HepG2 (cell line): ENCODE data around the gene AKAP12. TPM values are rescaled to one million over a fixed set of nuclear protein-coding genes. Genes with fewer than 3 reads are reported as not detected.

Source experiments
- ESRRA ChIP-seq: sonication (generic); formaldehyde crosslinking; IDR thresholded peaks from 2 replicates; pipeline ENCODE4 v1.5.1; 2020; ENCODE audit warnings: mild to moderate bottlenecking, low read depth, missing genetic modification reagents
- LCORL ChIP-seq, 2 experiments: fragments of 450-650 bp in 1 of 2; sonication (generic) in 1 of 2; formaldehyde crosslinking in 1 of 2; IDR thresholded peaks; 2 replicates each; pipeline versions ENCODE4 v1.5.0 to v1.6.1; 2017 to 2020; ENCODE audit warnings: antibody characterized with exemption in 1 of 2, missing genetic modification reagents in 1 of 2
- PHF8 ChIP-seq: sonication (generic); formaldehyde crosslinking; IDR thresholded peaks from 2 replicates; pipeline ENCODE4 v1.5.0; 2020; ENCODE audit warnings: missing genetic modification reagents
- RXRA ChIP-seq: sonication (generic); formaldehyde crosslinking; IDR thresholded peaks from 2 replicates; pipeline ENCODE4 v1.5.1; 2020; ENCODE audit warnings: missing genetic modification reagents
- SP140L ChIP-seq: sonication (generic); formaldehyde crosslinking; IDR thresholded peaks from 2 replicates; pipeline ENCODE4 v1.4.0; 2020; ENCODE audit warnings: missing genetic modification reagents, borderline replicate concordance
- ZFX ChIP-seq: sonication (generic); formaldehyde crosslinking; IDR thresholded peaks from 2 replicates; pipeline ENCODE4 v1.4.0; 2020; ENCODE audit warnings: mild to moderate bottlenecking, low read depth, missing genetic modification reagents, moderate library complexity
- ZNF879 ChIP-seq: sonication (generic); formaldehyde crosslinking; IDR thresholded peaks from 2 replicates; pipeline ENCODE4 v1.8.1; 2023; ENCODE audit warnings: missing genetic modification reagents
- polyA plus RNA-seq, 8 experiments: library from polyadenylated mRNA; depleted of rRNA in 3 of 8; stranded (reverse) in 7 of 8; unstranded in 1 of 8; fragments of >200 nt; fragmentation: Illumina TruSeq in 4 of 8; extraction: Trizol in 4 of 8; gene quantifications; 2 replicates each; pipeline versions ENCODE4 v1.2.1 to v1.2.3, GENCODE V29; 2011 to 2016; ENCODE audit warnings: low read depth in 4 of 8, missing spikeins in 1 of 8, mixed read lengths in 1 of 8; ENCODE audit not compliant: insufficient read depth in 1 of 8
- total RNA-seq, 5 experiments: library from RNA; depleted of rRNA; stranded (reverse); fragments of >200 nt; fragmentation: Illumina TruSeq; extraction: Trizol; gene quantifications; 2 replicates each; pipeline ENCODE4 v1.2.3, GENCODE V29; 2016; ENCODE audit warnings: low read depth in 1 of 5
- TF ChIP-seq, protein P1 (sequence below): sonication (generic); formaldehyde crosslinking; IDR thresholded peaks from 2 replicates; pipeline ENCODE4 v1.5.0; 2020; ENCODE audit warnings: mild to moderate bottlenecking, missing genetic modification reagents, borderline replicate concordance
- TF ChIP-seq, protein P2 (sequence below): IDR thresholded peaks from 2 replicates; pipeline ENCODE4 v1.6.1; 2012; ENCODE audit warnings: low read depth, low read length, improper control_type of control experiment
- TF ChIP-seq, protein P3 (sequence below): sonication (generic); formaldehyde crosslinking; IDR thresholded peaks from 2 replicates; pipeline ENCODE4 v1.5.1; 2020; ENCODE audit warnings: missing genetic modification reagents, mild to moderate bottlenecking, borderline replicate concordance
- TF ChIP-seq, protein P4 (sequence below): IDR thresholded peaks from 2 replicates; pipeline ENCODE4 v1.6.1; 2016; ENCODE audit warnings: mild to moderate bottlenecking, missing biosample characterization, missing genetic modification reagents
- TF ChIP-seq, protein P5 (sequence below), 2 experiments: sonication (generic) in 1 of 2; formaldehyde crosslinking in 1 of 2; IDR thresholded peaks; 2 replicates each; pipeline versions ENCODE4 v1.4.0 to v1.6.1; 2016 to 2020; ENCODE audit warnings: borderline replicate concordance in 1 of 2, low read depth in 1 of 2, mild to moderate bottlenecking in 1 of 2, missing genetic modification reagents in 1 of 2
- TF ChIP-seq, protein P6 (sequence below): sonication (generic); formaldehyde crosslinking; IDR thresholded peaks from 2 replicates; pipeline ENCODE4 v1.5.1; 2020; ENCODE audit warnings: mild to moderate bottlenecking, missing genetic modification reagents, moderate library complexity

Gene AKAP12
- total and polyA plus RNA-seq, 2 of the 13 experiments (the other 11 are each of a cell fraction or from before 2014, with no cell fraction given) = 10.6 to 19.0 TPM

DNA sequence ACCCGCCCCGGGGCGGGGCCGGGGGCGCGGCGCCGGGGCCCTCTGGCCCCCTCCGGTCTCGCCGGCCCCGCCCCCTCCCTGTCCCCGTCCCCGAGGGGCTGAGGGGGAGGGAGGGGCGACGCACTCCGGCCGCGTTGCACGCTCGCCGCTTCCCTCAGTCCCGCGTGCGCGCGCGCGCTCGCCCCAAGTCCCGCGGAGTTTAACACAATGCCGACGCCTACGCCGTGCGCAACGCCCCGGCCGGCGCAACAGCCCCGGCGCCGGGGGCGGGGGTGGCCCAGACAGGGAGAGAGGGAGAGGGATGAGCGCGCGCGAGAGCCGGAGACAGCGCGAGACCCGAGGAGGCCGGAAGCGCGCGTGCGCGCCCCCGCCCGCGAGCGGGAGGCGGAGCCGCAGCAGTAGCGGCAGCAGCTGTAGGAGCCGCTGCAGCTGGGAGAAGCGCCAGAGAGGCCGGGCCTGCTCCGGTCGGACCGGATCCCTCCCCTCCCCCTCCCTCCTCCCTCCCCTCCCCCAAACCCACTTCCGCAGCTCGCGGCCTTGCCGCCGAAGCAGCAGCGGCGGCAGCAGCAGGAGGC, 150.6 kb downstream of the AKAP12 start (continued):
- TF ChIP-seq, protein P1, sequence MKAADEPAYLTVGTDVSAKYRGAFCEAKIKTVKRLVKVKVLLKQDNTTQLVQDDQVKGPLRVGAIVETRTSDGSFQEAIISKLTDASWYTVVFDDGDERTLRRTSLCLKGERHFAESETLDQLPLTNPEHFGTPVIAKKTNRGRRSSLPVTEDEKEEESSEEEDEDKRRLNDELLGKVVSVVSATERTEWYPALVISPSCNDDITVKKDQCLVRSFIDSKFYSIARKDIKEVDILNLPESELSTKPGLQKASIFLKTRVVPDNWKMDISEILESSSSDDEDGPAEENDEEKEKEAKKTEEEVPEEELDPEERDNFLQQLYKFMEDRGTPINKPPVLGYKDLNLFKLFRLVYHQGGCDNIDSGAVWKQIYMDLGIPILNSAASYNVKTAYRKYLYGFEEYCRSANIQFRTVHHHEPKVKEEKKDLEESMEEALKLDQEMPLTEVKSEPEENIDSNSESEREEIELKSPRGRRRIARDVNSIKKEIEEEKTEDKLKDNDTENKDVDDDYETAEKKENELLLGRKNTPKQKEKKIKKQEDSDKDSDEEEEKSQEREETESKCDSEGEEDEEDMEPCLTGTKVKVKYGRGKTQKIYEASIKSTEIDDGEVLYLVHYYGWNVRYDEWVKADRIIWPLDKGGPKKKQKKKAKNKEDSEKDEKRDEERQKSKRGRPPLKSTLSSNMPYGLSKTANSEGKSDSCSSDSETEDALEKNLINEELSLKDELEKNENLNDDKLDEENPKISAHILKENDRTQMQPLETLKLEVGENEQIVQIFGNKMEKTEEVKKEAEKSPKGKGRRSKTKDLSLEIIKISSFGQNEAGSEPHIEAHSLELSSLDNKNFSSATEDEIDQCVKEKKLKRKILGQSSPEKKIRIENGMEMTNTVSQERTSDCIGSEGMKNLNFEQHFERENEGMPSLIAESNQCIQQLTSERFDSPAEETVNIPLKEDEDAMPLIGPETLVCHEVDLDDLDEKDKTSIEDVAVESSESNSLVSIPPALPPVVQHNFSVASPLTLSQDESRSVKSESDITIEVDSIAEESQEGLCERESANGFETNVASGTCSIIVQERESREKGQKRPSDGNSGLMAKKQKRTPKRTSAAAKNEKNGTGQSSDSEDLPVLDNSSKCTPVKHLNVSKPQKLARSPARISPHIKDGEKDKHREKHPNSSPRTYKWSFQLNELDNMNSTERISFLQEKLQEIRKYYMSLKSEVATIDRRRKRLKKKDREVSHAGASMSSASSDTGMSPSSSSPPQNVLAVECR = peak; percentile 71; the same call in 1 of the 2 replicates
- no peak for TF ChIP-seq ESRRA (CRISPR knock-in tag)
- TF ChIP-seq LCORL (IDR thresholded peaks at IDR 0.05) = no peak
- TF ChIP-seq LCORL (CRISPR knock-in tag; IDR thresholded peaks at IDR 0.05) = peak; percentile 18; the same call in 1 of the 2 replicates
- TF ChIP-seq RXRA (CRISPR knock-in tag) = peak; percentile 31; the same call in 1 of the 2 replicates
- TF ChIP-seq ZNF879 = no peak
- TF ChIP-seq, protein P2, sequence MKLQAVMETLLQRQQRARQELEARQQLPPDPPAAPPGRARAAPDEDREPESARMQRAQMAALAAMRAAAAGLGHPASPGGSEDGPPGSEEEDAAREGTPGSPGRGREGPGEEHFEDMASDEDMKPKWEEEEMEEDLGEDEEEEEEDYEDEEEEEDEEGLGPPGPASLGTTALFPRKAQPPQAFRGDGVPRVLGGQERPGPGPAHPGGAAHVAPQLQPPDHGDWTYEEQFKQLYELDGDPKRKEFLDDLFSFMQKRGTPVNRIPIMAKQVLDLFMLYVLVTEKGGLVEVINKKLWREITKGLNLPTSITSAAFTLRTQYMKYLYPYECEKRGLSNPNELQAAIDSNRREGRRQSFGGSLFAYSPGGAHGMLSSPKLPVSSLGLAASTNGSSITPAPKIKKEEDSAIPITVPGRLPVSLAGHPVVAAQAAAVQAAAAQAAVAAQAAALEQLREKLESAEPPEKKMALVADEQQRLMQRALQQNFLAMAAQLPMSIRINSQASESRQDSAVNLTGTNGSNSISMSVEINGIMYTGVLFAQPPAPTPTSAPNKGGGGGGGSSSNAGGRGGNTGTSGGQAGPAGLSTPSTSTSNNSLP = no peak
- TF ChIP-seq, protein P3, sequence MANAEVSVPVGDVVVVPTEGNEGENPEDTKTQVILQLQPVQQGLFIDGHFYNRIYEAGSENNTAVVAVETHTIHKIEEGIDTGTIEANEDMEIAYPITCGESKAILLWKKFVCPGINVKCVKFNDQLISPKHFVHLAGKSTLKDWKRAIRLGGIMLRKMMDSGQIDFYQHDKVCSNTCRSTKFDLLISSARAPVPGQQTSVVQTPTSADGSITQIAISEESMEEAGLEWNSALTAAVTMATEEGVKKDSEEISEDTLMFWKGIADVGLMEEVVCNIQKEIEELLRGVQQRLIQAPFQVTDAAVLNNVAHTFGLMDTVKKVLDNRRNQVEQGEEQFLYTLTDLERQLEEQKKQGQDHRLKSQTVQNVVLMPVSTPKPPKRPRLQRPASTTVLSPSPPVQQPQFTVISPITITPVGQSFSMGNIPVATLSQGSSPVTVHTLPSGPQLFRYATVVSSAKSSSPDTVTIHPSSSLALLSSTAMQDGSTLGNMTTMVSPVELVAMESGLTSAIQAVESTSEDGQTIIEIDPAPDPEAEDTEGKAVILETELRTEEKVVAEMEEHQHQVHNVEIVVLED (CRISPR knock-in tag) = peak; percentile 98
- peak; percentile 73 for TF ChIP-seq ZFX (CRISPR knock-in tag)
- TF ChIP-seq, protein P4, sequence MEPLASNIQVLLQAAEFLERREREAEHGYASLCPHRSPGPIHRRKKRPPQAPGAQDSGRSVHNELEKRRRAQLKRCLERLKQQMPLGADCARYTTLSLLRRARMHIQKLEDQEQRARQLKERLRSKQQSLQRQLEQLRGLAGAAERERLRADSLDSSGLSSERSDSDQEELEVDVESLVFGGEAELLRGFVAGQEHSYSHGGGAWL (CRISPR knock-in tag) = peak; percentile 58
- TF ChIP-seq PHF8 (CRISPR knock-in tag) = peak; percentile 58
- TF ChIP-seq, protein P5, sequence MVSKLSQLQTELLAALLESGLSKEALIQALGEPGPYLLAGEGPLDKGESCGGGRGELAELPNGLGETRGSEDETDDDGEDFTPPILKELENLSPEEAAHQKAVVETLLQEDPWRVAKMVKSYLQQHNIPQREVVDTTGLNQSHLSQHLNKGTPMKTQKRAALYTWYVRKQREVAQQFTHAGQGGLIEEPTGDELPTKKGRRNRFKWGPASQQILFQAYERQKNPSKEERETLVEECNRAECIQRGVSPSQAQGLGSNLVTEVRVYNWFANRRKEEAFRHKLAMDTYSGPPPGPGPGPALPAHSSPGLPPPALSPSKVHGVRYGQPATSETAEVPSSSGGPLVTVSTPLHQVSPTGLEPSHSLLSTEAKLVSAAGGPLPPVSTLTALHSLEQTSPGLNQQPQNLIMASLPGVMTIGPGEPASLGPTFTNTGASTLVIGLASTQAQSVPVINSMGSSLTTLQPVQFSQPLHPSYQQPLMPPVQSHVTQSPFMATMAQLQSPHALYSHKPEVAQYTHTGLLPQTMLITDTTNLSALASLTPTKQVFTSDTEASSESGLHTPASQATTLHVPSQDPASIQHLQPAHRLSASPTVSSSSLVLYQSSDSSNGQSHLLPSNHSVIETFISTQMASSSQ (IDR thresholded peaks at IDR 0.05; ENCODE audit: low read depth) = no peak; the same call in 1 of the 2 replicates
- TF ChIP-seq, protein P5 (CRISPR knock-in tag; IDR thresholded peaks at IDR 0.05; ENCODE audit: borderline replicate concordance) = peak; percentile 67; the same call in 1 of the 2 replicates
- 0 out of 2 replicates have a peak, but pooled peaks have one; percentile 22 for TF ChIP-seq SP140L (CRISPR knock-in tag)
- TF ChIP-seq, protein P6, sequence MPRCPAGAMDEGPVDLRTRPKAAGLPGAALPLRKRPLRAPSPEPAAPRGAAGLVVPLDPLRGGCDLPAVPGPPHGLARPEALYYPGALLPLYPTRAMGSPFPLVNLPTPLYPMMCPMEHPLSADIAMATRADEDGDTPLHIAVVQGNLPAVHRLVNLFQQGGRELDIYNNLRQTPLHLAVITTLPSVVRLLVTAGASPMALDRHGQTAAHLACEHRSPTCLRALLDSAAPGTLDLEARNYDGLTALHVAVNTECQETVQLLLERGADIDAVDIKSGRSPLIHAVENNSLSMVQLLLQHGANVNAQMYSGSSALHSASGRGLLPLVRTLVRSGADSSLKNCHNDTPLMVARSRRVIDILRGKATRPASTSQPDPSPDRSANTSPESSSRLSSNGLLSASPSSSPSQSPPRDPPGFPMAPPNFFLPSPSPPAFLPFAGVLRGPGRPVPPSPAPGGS (CRISPR knock-in tag) = no peak; the same call in none of the 2 replicates
